H9 (cell line): ENCODE data around the gene TRRAP. TPM values are rescaled to one million over a fixed set of nuclear protein-coding genes. Genes with fewer than 3 reads are reported as not detected.

Source experiments
- DNase-seq: peaks from one replicate; pipeline ENCODE4 v3.0.0-alpha.2; 2017
- H2AFZ ChIP-seq: one replicate; pipeline ENCODE4 v1.6.1; 2013; ENCODE audit warnings: mild to moderate bottlenecking, low read length, control low read depth, moderate library complexity
- H2AK5ac ChIP-seq: 2 replicates; pipeline ENCODE4 v1.6.1; 2013; ENCODE audit warnings: low read length, control low read depth, mixed read lengths; ENCODE audit not compliant: insufficient read length
- H2BK120ac ChIP-seq: one replicate; pipeline ENCODE4 v1.6.1; 2013; ENCODE audit warnings: low read depth, mild to moderate bottlenecking, low read length, control low read depth, inconsistent platforms; ENCODE audit not compliant: poor library complexity, severe bottlenecking
- H2BK12ac ChIP-seq: 2 replicates; pipeline ENCODE4 v1.6.1; 2013; ENCODE audit warnings: low read length, control low read depth, mixed read lengths, low read depth; ENCODE audit not compliant: insufficient read length
- H2BK15ac ChIP-seq: 2 replicates; pipeline ENCODE4 v1.6.1; 2013; ENCODE audit warnings: low read depth, low read length, control low read depth
- H2BK20ac ChIP-seq: one replicate; pipeline ENCODE4 v1.6.1; 2013; ENCODE audit warnings: low read depth, mild to moderate bottlenecking, low read length, control low read depth, inconsistent platforms; ENCODE audit not compliant: poor library complexity, severe bottlenecking
- H2BK5ac ChIP-seq: 2 replicates; pipeline ENCODE4 v1.6.1; 2013; ENCODE audit warnings: low read length, control low read depth, mixed read lengths; ENCODE audit not compliant: insufficient read length
- H3K14ac ChIP-seq: 2 replicates; pipeline ENCODE4 v1.6.1; 2013; ENCODE audit warnings: low read length, control low read depth; ENCODE audit not compliant: insufficient read depth
- H3K18ac ChIP-seq: 2 replicates; pipeline ENCODE4 v1.6.1; 2013; ENCODE audit warnings: low read depth, mild to moderate bottlenecking, mixed read lengths, low read length, control low read depth; ENCODE audit not compliant: insufficient read length
- H3K23ac ChIP-seq: 2 replicates; pipeline ENCODE4 v1.6.1; 2013; ENCODE audit warnings: low read length, control low read depth, mixed read lengths, low read depth; ENCODE audit not compliant: insufficient read length
- H3K23me2 ChIP-seq: 2 replicates; pipeline ENCODE4 v1.6.1; 2013; ENCODE audit warnings: low read depth, mild to moderate bottlenecking, mixed read lengths, low read length, control low read depth; ENCODE audit not compliant: insufficient read length, poor library complexity, severe bottlenecking
- H3K27ac ChIP-seq: 2 replicates; pipeline ENCODE4 v1.5.1; 2013; ENCODE audit warnings: low read length, control low read depth, mixed read lengths, low read depth; ENCODE audit not compliant: insufficient read length
- H3K27me3 ChIP-seq: 2 replicates; pipeline ENCODE4 v1.6.1; 2013; ENCODE audit warnings: low read length, control low read depth, inconsistent platforms; ENCODE audit not compliant: insufficient read depth
- H3K4ac ChIP-seq: 2 replicates; pipeline ENCODE4 v1.6.1; 2013; ENCODE audit warnings: low read depth, mild to moderate bottlenecking, control low read depth, inconsistent platforms, low read length, moderate library complexity
- H3K4me1 ChIP-seq: 2 replicates; pipeline ENCODE4 v1.6.1; 2013; ENCODE audit warnings: low read length, control low read depth, inconsistent platforms; ENCODE audit not compliant: insufficient read depth
- H3K4me2 ChIP-seq: 2 replicates; pipeline ENCODE4 v1.6.1; 2013; ENCODE audit warnings: low read length, control low read depth, mixed read lengths; ENCODE audit not compliant: insufficient read length, insufficient read depth
- H3K56ac ChIP-seq: 2 replicates; pipeline ENCODE4 v1.6.1; 2013; ENCODE audit warnings: low read depth, mild to moderate bottlenecking, mixed read lengths, low read length, control low read depth; ENCODE audit not compliant: insufficient read length
- H3K79me1 ChIP-seq: 2 replicates; pipeline ENCODE4 v1.6.1; 2013; ENCODE audit warnings: low read depth, mild to moderate bottlenecking, moderate library complexity, low read length, control low read depth, inconsistent platforms; ENCODE audit not compliant: insufficient read depth, poor library complexity, severe bottlenecking
- H3K79me2 ChIP-seq: 2 replicates; pipeline ENCODE4 v1.6.1; 2013; ENCODE audit warnings: low read length, control low read depth, inconsistent platforms; ENCODE audit not compliant: insufficient read depth
- H3K9ac ChIP-seq: 2 replicates; pipeline ENCODE4 v1.6.1; 2013; ENCODE audit warnings: low read length, control low read depth, mixed read lengths; ENCODE audit not compliant: insufficient read length; ENCODE audit errors: extremely low read depth
- H3K9me3 ChIP-seq: one replicate; pipeline ENCODE4 v1.6.1; 2013; ENCODE audit warnings: low read depth, low read length, inconsistent platforms; ENCODE audit not compliant: control insufficient read depth
- H3T11ph ChIP-seq: one replicate; pipeline ENCODE4 v1.6.1; 2013; ENCODE audit warnings: mild to moderate bottlenecking, low read length, control low read depth, inconsistent platforms
- H4K20me1 ChIP-seq: one replicate; pipeline ENCODE4 v1.6.1; 2013; ENCODE audit not compliant: control insufficient read depth, insufficient read length, insufficient read depth
- H4K5ac ChIP-seq: 2 replicates; pipeline ENCODE4 v1.6.1; 2013; ENCODE audit warnings: low read depth, mild to moderate bottlenecking, mixed read lengths, low read length, control low read depth; ENCODE audit not compliant: insufficient read length
- H4K8ac ChIP-seq: replicated peaks from 2 replicates; pipeline ENCODE4 v1.6.1; 2013; ENCODE audit warnings: low read length, control low read depth, mixed read lengths, low read depth; ENCODE audit not compliant: insufficient read length
- H4K91ac ChIP-seq: 2 replicates; pipeline ENCODE4 v1.6.1; 2013; ENCODE audit warnings: low read depth, mild to moderate bottlenecking, moderate library complexity, mixed read lengths, low read length, control low read depth; ENCODE audit not compliant: insufficient read length
- H3K27ac Mint-ChIP-seq, 3 experiments: 2 replicates in 2 of 3; 3 replicates in 1 of 3; pipeline ENCODE4 v1.8.0; 2020 to 2021; ENCODE audit warnings: mixed read lengths in 3 of 3, mild to moderate bottlenecking in 1 of 3, moderate library complexity in 1 of 3
- H3K27me3 Mint-ChIP-seq: 2 replicates; pipeline ENCODE4 v1.8.0; 2021; ENCODE audit warnings: low read depth, mild to moderate bottlenecking, moderate library complexity, mixed read lengths
- H3K36me3 Mint-ChIP-seq, 3 experiments: 2 replicates in 2 of 3; 3 replicates in 1 of 3; pipeline ENCODE4 v1.8.0; 2020 to 2021; ENCODE audit warnings: low read depth in 3 of 3, mixed read lengths in 3 of 3; ENCODE audit not compliant: insufficient read depth in 1 of 3
- H3K4me1 Mint-ChIP-seq, 2 experiments: 2 replicates each; pipeline ENCODE4 v1.8.0; 2020; ENCODE audit warnings: mixed read lengths in 2 of 2
- H3K4me3 Mint-ChIP-seq, 2 experiments: 2 replicates in 1 of 2; 3 replicates in 1 of 2; pipeline ENCODE4 v1.8.0; 2020 to 2021; ENCODE audit warnings: mild to moderate bottlenecking in 2 of 2, mixed read lengths in 2 of 2, moderate library complexity in 1 of 2
- H3K9me3 Mint-ChIP-seq, 2 experiments: 2 replicates in 1 of 2; 3 replicates in 1 of 2; pipeline ENCODE4 v1.8.0; 2020; ENCODE audit warnings: mild to moderate bottlenecking in 2 of 2, mixed read lengths in 2 of 2, moderate library complexity in 1 of 2
- WGBS: extraction: QIAGEN DNeasy Blood & Tissue Kit; methylation state at CpG from one replicate; pipeline ENCODE4 v1.1.7; 2013; ENCODE audit warnings: missing lambda C conversion rate, low lambda C conversion rate, mixed read lengths; ENCODE audit not compliant: insufficient read length; ENCODE audit errors: extremely low coverage; 5-methylcytosine and 5-hydroxymethylcytosine counted together
- total RNA-seq: library from RNA; stranded (reverse); gene quantifications from 2 replicates; pipeline ENCODE4 v1.2.1, GENCODE V29; 2021
- TF ChIP-seq, protein P1 (sequence below): fragments of 200-600 bp; sonication (generic); conservative IDR thresholded peaks from 3 replicates; pipeline ENCODE4 v1.8.0; 2021; ENCODE audit warnings: antibody characterized with exemption, mild to moderate bottlenecking

TRRAP gene
- total RNA-seq, 1 experiment from 2014 or later, result 58.6 TPM

DNA sequence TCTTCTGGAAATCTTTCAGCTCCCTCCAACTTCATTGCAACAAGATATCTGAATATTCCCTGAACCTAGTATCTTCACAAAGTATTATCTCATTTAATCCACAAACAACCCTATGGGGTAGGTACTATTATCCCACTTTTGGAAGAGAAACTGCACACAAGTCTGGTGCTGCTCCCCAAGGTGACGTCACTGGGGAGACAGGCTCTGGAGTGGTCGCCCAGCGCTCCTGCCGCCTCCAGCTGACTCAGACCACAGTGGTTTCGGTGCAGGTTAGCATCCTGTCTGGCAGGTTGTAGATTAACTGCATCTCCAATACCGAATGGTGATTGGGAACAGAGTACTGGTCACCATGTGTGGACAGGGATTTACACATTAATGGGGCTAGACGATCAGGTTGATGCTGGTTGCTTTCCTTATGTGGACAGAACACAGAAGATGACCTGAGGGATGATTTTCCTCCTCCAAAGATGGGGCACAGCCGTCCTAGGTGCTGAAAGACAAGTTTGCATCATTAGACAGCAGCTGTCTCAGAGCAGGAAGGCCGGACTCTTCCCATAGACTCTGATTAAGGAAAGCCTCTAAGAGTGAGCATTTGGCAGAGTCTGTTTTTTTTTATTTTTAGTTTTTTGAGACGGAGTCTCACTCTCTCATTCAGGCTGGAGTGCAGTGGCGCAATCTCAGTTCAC is 128.6 kb downstream of the TRRAP start:
- WGBS, result no CpG with 5 or more reads among the region's 11 CpGs

More for the DNA sequence above, 128.6 kb downstream of the TRRAP start:
- Histone ChIP-seq H3K9me3 (no peaks in the 10 kb centered on the region), H2BK5ac (no peak overlapping the region), H3K23ac (no peak overlapping the region), H3K4me1 (no peaks in the 10 kb centered on the region), H3K79me1 (no peaks in the 10 kb centered on the region), H3K27me3 (no peaks in the 10 kb centered on the region), H3K27ac (no peak overlapping the region), H2AFZ (no peak overlapping the region), H3K18ac (no peak overlapping the region), H3K79me2 (no peaks in the 10 kb centered on the region), H3K4ac (no peak overlapping the region), H4K91ac (no peak overlapping the region), H3T11ph (no peak overlapping the region), H3K23me2 (no peaks in the 10 kb centered on the region), H3K14ac (no peak overlapping the region), H3K56ac (no peak overlapping the region), H4K8ac (no peak overlapping the region), H2BK15ac (no peak overlapping the region), H3K4me2 (no peak overlapping the region), H2BK20ac (no peak overlapping the region), H2AK5ac (no peak overlapping the region), H4K5ac (no peak overlapping the region), H2BK120ac (no peak overlapping the region), H3K9ac (no peak overlapping the region), H2BK12ac (no peak overlapping the region), H4K20me1 (no peaks in the 10 kb centered on the region)
- Mint-ChIP-seq H3K36me3 (peaks cover 36 to 85% (median 72%) of the 10 kb centered on the region in 3 experiments; a peak in 6 of 7 replicates), H3K9me3 (no peaks in the 10 kb centered on the region), H3K4me1 (no peaks in the 10 kb centered on the region), H3K4me3 (no peak overlapping the region), H3K27ac (no peak overlapping the region; a peak in 1 of 7 replicates), H3K27me3 (no peaks in the 10 kb centered on the region)
- DNase-seq, result no peak
- TF ChIP-seq, protein P1, sequence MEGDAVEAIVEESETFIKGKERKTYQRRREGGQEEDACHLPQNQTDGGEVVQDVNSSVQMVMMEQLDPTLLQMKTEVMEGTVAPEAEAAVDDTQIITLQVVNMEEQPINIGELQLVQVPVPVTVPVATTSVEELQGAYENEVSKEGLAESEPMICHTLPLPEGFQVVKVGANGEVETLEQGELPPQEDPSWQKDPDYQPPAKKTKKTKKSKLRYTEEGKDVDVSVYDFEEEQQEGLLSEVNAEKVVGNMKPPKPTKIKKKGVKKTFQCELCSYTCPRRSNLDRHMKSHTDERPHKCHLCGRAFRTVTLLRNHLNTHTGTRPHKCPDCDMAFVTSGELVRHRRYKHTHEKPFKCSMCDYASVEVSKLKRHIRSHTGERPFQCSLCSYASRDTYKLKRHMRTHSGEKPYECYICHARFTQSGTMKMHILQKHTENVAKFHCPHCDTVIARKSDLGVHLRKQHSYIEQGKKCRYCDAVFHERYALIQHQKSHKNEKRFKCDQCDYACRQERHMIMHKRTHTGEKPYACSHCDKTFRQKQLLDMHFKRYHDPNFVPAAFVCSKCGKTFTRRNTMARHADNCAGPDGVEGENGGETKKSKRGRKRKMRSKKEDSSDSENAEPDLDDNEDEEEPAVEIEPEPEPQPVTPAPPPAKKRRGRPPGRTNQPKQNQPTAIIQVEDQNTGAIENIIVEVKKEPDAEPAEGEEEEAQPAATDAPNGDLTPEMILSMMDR, result no peak
